AG10803 (cell line): ENCODE measurements around the gene GAL.

Experiments
- DNase-seq: peaks from one replicate; pipeline ENCODE4 v3.0.0; 2010; ENCODE audit warnings: low read depth
- H3K4me3 ChIP-seq: 2 replicates; pipeline ENCODE4 v1.5.1; 2011; ENCODE audit warnings: mild to moderate bottlenecking, low read length, control low read depth
- CTCF ChIP-seq: conservative IDR thresholded peaks from 2 replicates; pipeline ENCODE4 v1.5.1; 2011; ENCODE audit warnings: mild to moderate bottlenecking, low read length, control low read depth, inconsistent platforms

Gene GAL

GRCh38 chr11:68690671-68691401 lies 6.5 kb downstream of the GAL start:
- no peak for DNase-seq
- TF ChIP-seq CTCF = peak; percentile 24
- H3K4me3 ChIP-seq = no peak overlapping the region

GRCh38 chr11:68691402-68691784 lies 7.0 kb downstream of the GAL start:
- no peak for TF ChIP-seq CTCF
- no peak for DNase-seq
- no peak overlapping the region for H3K4me3 ChIP-seq

GRCh38 chr11:68692115-68692514 lies 7.8 kb downstream of the GAL start:
- H3K4me3 ChIP-seq = no peak overlapping the region
- DNase-seq = no peak
- no peak for TF ChIP-seq CTCF

- no peak for DNase-seq
- H3K4me3 ChIP-seq = no peak overlapping the region
- TF ChIP-seq CTCF = no peak
Observed at GRCh38 chr11:68692871-68693483, 8.6 kb downstream of the GAL start.

- no peak overlapping the region for H3K4me3 ChIP-seq
- no peak for TF ChIP-seq CTCF
- DNase-seq = no peak
Observed at GRCh38 chr11:68693484-68693882, 9.1 kb downstream of the GAL start.

- no peak for TF ChIP-seq CTCF
Observed at GRCh38 chr11:68694431-68695297, 10.3 kb downstream of the GAL start.

GRCh38 chr11:68695531-68695930 lies 11.2 kb downstream of the GAL start:
- no peak for DNase-seq
- H3K4me3 ChIP-seq = no peak overlapping the region
- TF ChIP-seq CTCF = no peak

More at GRCh38 chr11:68694431-68695297, 10.3 kb downstream of the GAL start:
- no peak for DNase-seq
- no peak overlapping the region for H3K4me3 ChIP-seq
